ENCODE measurements around the gene ZNF805. TPM values are rescaled to one million over a fixed set of nuclear protein-coding genes. Genes with fewer than 3 reads are reported as not detected.
"Not testable (repeated sequence)": the region's sequence is repeated elsewhere in the genome, so short reads cannot be mapped to it uniquely, and the experiment has no call there.

ZNF805 gene
- total and polyA plus RNA-seq, 12 donors = 0.77 to 14.7 (median 10.8) TPM

GRCh38 chr19:57192993-57193392 lies 47.4 kb upstream of the ZNF805 start:
- Histone ChIP-seq H3K4me1 (peaks cover 0 to 30% (median 23%) of the 10 kb centered on the region in 9 donors), H3K27me3 (no peaks in the 10 kb centered on the region), H3K9me3 (peaks cover 0 to 23% (median 0%) of the 10 kb centered on the region in 11 donors), H3K4me3 (peak overlapping the region in 9 of 10 donors; percentile 85 to 100 (median 98)), H3K27ac (no peak overlapping the region), H3K36me3 (peaks cover 0 to 53% (median 47%) of the 10 kb centered on the region in 9 donors)
- DNase-seq = no peak
- TF ChIP-seq CTCF (IDR thresholded peaks at IDR 0.05) = no peak
- ATAC-seq = no peak
- intact Hi-C loops (cut with DNase I) = loop anchor here in 1 of 10 donors (5.0 kb wide), 1 partner anchor 49 kb away; the partner anchor contains the start of gene ZNF805
- WGBS, 2 donors = 83 to 86% methylated on average over 5 of the region's 5 CpGs

- H3K4me3 ChIP-seq; H3K27me3 ChIP-seq; H3K27ac ChIP-seq; DNase-seq; intact Hi-C loops (cut with DNase I); H3K9me3 ChIP-seq; ATAC-seq: not testable (repeated sequence)
- WGBS, 2 donors = 96% methylated on average over 6 of the region's 6 CpGs
- H3K4me1 ChIP-seq = peaks cover 0 to 25% (median 11%) of the 10 kb centered on the region in 9 donors
- H3K36me3 ChIP-seq = peaks cover 0 to 100% (median 62%) of the 10 kb centered on the region in 9 donors
Measured at GRCh38 chr19:57197874-57198273, 42.6 kb upstream of the ZNF805 start.

DNA sequence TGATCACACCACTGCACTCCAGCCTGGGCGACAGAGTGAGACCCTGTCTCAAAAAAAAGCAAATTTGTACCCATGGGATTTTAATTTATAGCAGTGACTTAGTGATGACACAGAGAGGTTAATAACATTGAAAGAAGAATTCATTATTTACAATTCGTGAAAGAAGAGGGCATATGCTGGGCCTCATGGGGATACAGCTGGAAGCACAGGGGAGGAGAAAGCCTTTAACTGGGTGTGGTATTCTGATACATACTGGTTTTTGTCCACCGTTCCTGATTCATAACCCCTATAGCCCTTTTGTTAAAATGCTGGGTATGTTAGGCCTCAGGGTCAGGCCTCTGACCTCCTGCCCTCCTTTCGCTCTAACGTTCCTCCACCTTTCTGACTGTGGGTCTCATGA lies 38.3 kb upstream of the ZNF805 start:
- ATAC-seq = no peak

GRCh38 chr19:57210381-57210780 lies 30.1 kb upstream of the ZNF805 start:
- DNase-seq (no peak), ATAC-seq (no peak)
- Histone ChIP-seq H3K4me3 (no peak overlapping the region), H3K36me3 (peaks cover 8 to 96% (median 58%) of the 10 kb centered on the region in 9 donors), H3K27me3 (no peaks in the 10 kb centered on the region), H3K27ac (no peak overlapping the region), H3K9me3 (peaks cover 0 to 36% (median 0%) of the 10 kb centered on the region in 11 donors), H3K4me1 (peaks cover 0 to 3% (median 0%) of the 10 kb centered on the region in 9 donors)
- intact Hi-C loops (cut with DNase I) = no loop called here
- no peak for TF ChIP-seq CTCF (IDR thresholded peaks at IDR 0.05)
- 84 to 87% methylated on average over 4 of the region's 4 CpGs for WGBS, 2 donors

More for the DNA sequence above, 38.3 kb upstream of the ZNF805 start:
- H3K9me3 ChIP-seq = no peaks in the 10 kb centered on the region
- 88 to 89% methylated on average over 5 of the region's 5 CpGs for WGBS, 2 donors
- no peak overlapping the region for H3K27ac ChIP-seq
- H3K4me3 ChIP-seq = no peak overlapping the region
- intact Hi-C loops (cut with DNase I) = no loop called here
- peaks cover 0 to 14% (median 3%) of the 10 kb centered on the region in 9 donors for H3K4me1 ChIP-seq
- no peak for DNase-seq
- TF ChIP-seq CTCF (IDR thresholded peaks at IDR 0.05) = no peak
- H3K36me3 ChIP-seq = peaks cover 0 to 95% (median 38%) of the 10 kb centered on the region in 9 donors
- no peaks in the 10 kb centered on the region for H3K27me3 ChIP-seq

DNA sequence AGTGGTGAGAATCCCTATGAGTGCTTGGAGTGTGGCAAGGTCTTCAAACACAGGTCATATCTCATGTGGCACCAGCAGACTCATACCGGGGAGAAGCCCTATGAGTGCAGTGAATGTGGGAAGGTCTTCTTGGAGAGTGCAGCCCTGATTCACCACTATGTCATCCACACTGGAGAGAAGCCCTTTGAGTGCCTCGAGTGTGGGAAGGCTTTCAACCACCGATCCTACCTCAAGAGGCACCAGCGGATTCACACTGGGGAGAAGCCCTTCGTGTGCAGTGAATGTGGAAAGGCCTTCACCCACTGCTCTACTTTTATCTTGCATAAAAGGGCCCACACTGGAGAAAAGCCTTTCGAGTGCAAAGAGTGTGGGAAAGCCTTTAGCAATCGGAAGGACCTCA lies 28.3 kb upstream of the ZNF805 start:
- no peak overlapping the region for H3K27ac ChIP-seq
- H3K4me3 ChIP-seq = no peak overlapping the region
- peaks cover 0 to 11% (median 0%) of the 10 kb centered on the region in 9 donors for H3K4me1 ChIP-seq
- H3K9me3 ChIP-seq = peaks cover 0 to 36% (median 0%) of the 10 kb centered on the region in 11 donors
- ATAC-seq = peak in 1 of 8 donors; percentile 29
- H3K36me3 ChIP-seq = peaks cover 5 to 99% (median 55%) of the 10 kb centered on the region in 9 donors
- WGBS, 2 donors = 90 to 93% methylated on average over 7 of the region's 7 CpGs
- no peaks in the 10 kb centered on the region for H3K27me3 ChIP-seq
- intact Hi-C loops (cut with DNase I) = no loop called here
- TF ChIP-seq CTCF (IDR thresholded peaks at IDR 0.05) = no peak
- no peak for DNase-seq

Measured in heart right ventricle (tissue), 16 donors.